Stomach (tissue), 9 donors: ENCODE measurements around the gene GNS. TPM values are rescaled to one million over a fixed set of nuclear protein-coding genes. Genes with fewer than 3 reads are reported as not detected.

Experiments
- DNase-seq, 2 donors: peaks; one replicate each; pipeline versions ENCODE4 v3.0.0 to v3.0.0-alpha.2; 2013 to 2019
- H3K27ac ChIP-seq, 5 donors: fragments of 200-600 bp in 4 of 5; sonication (generic) in 4 of 5; one replicate each; pipeline ENCODE4 v1.5.1; 2013 to 2019; ENCODE audit warnings: mild to moderate bottlenecking in 1 of 5, moderate library complexity in 1 of 5
- H3K27me3 ChIP-seq, 3 donors: fragments of 200-600 bp; sonication (generic); one replicate each; pipeline ENCODE4 v1.5.1; 2017 to 2019; ENCODE audit warnings: mixed run types in 1 of 3
- H3K36me3 ChIP-seq, 4 donors: fragments of 200-600 bp; sonication (generic); 1 replicate in 3 of 4; 2 replicates in 1 of 4; pipeline ENCODE4 v1.5.1; 2016 to 2019
- H3K4me1 ChIP-seq, 4 donors: fragments of 200-600 bp; sonication (generic); one replicate each; pipeline ENCODE4 v1.5.1; 2016 to 2019
- H3K4me3 ChIP-seq, 4 donors: fragments of 200-600 bp; sonication (generic) in 3 of 4; one replicate each; pipeline ENCODE4 v1.5.1; 2016 to 2019; ENCODE audit warnings: mild to moderate bottlenecking in 1 of 4
- H3K9me3 ChIP-seq, 4 donors: fragments of 200-600 bp; sonication (generic); one replicate each; pipeline ENCODE4 v1.5.1; 2016 to 2019
- EP300 ChIP-seq: sonication (generic); formaldehyde crosslinking; IDR thresholded peaks from one replicate; pipeline ENCODE4 v1.6.1; 2017; ENCODE audit warnings: antibody characterized with exemption
- POLR2A ChIP-seq, 4 donors: fragments of 450-650 bp; IDR thresholded peaks; one replicate each; pipeline ENCODE4 v1.6.1; 2016; ENCODE audit warnings: antibody characterized with exemption in 4 of 4, control low read depth in 2 of 4, mild to moderate bottlenecking in 1 of 4, moderate library complexity in 1 of 4
- POLR2AphosphoS5 ChIP-seq, 3 donors: sonication (generic); formaldehyde crosslinking; IDR thresholded peaks; one replicate each; pipeline ENCODE4 v1.6.1; 2016; ENCODE audit warnings: antibody characterized with exemption in 3 of 3
- WGBS, 5 donors: extraction: QIAGEN DNeasy Blood & Tissue Kit in 3 of 5; methylation state at CpG; one replicate each; pipeline versions ENCODE4 v1.1.5 to v1.1.7; 2013 to 2018; 5-methylcytosine and 5-hydroxymethylcytosine counted together
- intact Hi-C: fragments of 100-400 bp; cut with DNase I; formaldehyde crosslinking; loops from one replicate; pipeline ENCODE4 v1.15.1; 2023; ENCODE audit warnings: low total_unique reads
- polyA plus RNA-seq, 3 donors: library from polyadenylated mRNA; stranded (reverse); fragments of 200-250 nt; gene quantifications; one replicate each; pipeline ENCODE4 v1.2.3, GENCODE V29; 2013
- total RNA-seq, 5 donors: library from RNA; depleted of rRNA; stranded (reverse); fragments of >200 nt; gene quantifications; one replicate each; pipeline versions ENCODE4 v1.1.0 to v1.2.3, GENCODE V29; 2014 to 2016
- TF ChIP-seq, protein P1 (sequence below), 7 experiments: fragments of 450-650 bp in 4 of 7; fragments of 200-600 bp in 3 of 7; sonication (generic) in 3 of 7; IDR thresholded peaks; one replicate each; pipeline ENCODE4 v1.5.1; 2016 to 2019; ENCODE audit warnings: antibody characterized with exemption in 7 of 7, control low read depth in 2 of 7, mild to moderate bottlenecking in 1 of 7
- donor health status: healthy with polysubstance abuse.
- donor health status: Bipolar disorder and iron deficiency.
- donor health status: healthy.

Gene GNS
- total and polyA plus RNA-seq, 8 donors = 9.6 to 114 (median 30.3) TPM

DNA sequence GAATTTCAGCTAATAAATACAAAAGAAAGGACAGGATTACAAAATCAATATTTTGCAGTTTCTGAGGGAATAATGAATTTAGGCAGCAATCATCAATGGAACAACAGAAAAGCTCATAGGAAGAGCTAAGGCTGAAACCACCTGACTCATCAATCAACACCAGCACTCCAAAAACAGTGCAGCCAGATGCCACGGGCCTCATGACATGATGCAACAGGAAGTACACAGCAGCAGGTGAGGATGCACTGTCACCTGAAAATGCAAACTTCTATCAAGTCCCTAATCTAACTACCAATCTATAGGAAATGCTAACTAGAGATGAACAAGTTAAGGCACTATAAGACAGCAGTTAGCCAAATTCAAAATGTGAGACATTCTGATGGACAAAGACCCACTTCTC lies 21.7 kb downstream of the GNS start:
- H3K4me1 ChIP-seq = no peaks in the 10 kb centered on the region
- peaks cover 39 to 99% (median 92%) of the 10 kb centered on the region in 4 donors for H3K36me3 ChIP-seq
- 38 to 67% (median 60%) methylated on average over 1 of the region's 1 CpG for WGBS, 5 donors
- no peak overlapping the region for H3K4me3 ChIP-seq
- no peak overlapping the region for H3K27ac ChIP-seq
- TF ChIP-seq POLR2AphosphoS5 (IDR thresholded peaks at IDR 0.05) (no peak), POLR2A (IDR thresholded peaks at IDR 0.05) (no peak), EP300 (no peak)
- TF ChIP-seq, protein P1, sequence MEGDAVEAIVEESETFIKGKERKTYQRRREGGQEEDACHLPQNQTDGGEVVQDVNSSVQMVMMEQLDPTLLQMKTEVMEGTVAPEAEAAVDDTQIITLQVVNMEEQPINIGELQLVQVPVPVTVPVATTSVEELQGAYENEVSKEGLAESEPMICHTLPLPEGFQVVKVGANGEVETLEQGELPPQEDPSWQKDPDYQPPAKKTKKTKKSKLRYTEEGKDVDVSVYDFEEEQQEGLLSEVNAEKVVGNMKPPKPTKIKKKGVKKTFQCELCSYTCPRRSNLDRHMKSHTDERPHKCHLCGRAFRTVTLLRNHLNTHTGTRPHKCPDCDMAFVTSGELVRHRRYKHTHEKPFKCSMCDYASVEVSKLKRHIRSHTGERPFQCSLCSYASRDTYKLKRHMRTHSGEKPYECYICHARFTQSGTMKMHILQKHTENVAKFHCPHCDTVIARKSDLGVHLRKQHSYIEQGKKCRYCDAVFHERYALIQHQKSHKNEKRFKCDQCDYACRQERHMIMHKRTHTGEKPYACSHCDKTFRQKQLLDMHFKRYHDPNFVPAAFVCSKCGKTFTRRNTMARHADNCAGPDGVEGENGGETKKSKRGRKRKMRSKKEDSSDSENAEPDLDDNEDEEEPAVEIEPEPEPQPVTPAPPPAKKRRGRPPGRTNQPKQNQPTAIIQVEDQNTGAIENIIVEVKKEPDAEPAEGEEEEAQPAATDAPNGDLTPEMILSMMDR (IDR thresholded peaks at IDR 0.05) = no peak
- no peak for DNase-seq
- H3K27me3 ChIP-seq = no peaks in the 10 kb centered on the region
- no peaks in the 10 kb centered on the region for H3K9me3 ChIP-seq
- intact Hi-C loops = no loop called here

DNA sequence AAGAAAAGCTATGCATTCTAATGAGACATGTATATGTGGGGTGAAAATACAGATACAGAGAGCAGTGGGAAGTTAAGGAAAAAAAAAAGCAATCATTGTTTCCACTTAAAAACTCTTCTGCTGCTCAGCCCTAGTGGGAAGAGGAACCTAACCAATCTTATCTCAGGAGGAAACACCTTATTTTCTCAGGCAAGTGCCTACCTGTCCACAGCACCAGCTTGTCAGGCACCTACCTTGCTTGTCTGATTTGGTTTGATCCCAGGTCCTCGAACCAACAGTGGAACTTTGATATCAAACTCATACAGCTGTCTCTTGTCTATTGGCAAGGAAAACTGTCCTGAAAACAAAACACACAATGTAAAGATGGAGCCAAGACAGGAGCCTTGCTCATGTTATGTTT lies 22.4 kb downstream of the GNS start:
- H3K36me3 ChIP-seq = peaks cover 32 to 93% (median 86%) of the 10 kb centered on the region in 4 donors
- 20 to 40% (median 29%) methylated on average over 1 of the region's 1 CpG for WGBS, 5 donors
- intact Hi-C loops = no loop called here
- TF ChIP-seq, protein P1 (IDR thresholded peaks at IDR 0.05) = no peak
- TF ChIP-seq POLR2AphosphoS5 (IDR thresholded peaks at IDR 0.05) = no peak
- TF ChIP-seq POLR2A (IDR thresholded peaks at IDR 0.05) = no peak
- no peak for TF ChIP-seq EP300
- H3K9me3 ChIP-seq = no peaks in the 10 kb centered on the region
- no peak for DNase-seq
- no peaks in the 10 kb centered on the region for H3K27me3 ChIP-seq
- H3K4me3 ChIP-seq = no peak overlapping the region
- H3K27ac ChIP-seq = no peak overlapping the region
- H3K4me1 ChIP-seq = no peaks in the 10 kb centered on the region

DNA sequence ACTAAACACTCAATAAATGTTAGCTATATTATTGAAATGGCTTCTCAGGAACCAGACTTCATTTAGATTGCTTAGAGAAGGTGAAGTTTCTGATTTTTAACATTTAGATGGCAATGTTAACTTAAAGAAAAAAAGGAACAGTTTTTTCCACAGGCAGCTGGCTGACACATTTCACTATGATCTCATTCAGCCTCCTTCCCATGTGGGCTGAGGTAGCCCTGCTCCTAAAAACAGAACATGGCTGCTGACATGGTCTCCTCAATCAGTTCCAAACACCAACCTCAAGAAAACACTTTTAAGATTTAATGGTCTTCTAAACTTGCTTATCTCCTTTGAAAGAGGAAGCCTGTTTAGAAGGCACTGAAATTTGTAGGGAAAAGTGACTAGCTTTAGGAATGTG lies 23.8 kb downstream of the GNS start:
- H3K9me3 ChIP-seq = no peaks in the 10 kb centered on the region

DNA sequence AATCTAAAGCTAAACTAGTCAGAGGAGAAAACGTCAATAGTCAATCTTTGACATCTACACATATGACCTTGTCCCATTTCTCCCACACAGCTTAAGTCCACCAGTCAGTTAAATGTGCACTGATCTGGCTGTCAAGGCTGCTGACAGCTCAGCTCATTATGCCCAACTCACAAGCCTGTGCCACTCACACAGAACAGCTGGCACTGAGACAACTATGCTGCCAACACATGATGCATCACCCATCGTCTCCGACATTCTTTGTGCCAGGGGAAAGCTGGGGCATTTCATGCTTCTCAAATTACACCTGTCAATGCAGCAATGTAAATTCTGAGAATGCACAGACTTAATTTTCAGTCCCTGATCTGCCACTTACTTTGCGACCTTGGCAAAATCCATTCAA lies 25.3 kb downstream of the GNS start:
- Histone ChIP-seq H3K36me3 (peaks cover 16 to 79% (median 73%) of the 10 kb centered on the region in 4 donors), H3K9me3 (no peaks in the 10 kb centered on the region), H3K27me3 (no peaks in the 10 kb centered on the region), H3K27ac (no peak overlapping the region), H3K4me3 (no peak overlapping the region), H3K4me1 (peaks cover 0 to 9% (median 0%) of the 10 kb centered on the region in 4 donors)
- 68 to 90% (median 80%) methylated on average over 4 of the region's 4 CpGs for WGBS, 5 donors
- intact Hi-C loops = no loop called here
- no peak for DNase-seq
- TF ChIP-seq, protein P1 (IDR thresholded peaks at IDR 0.05) = no peak
- TF ChIP-seq EP300 (no peak), POLR2AphosphoS5 (IDR thresholded peaks at IDR 0.05) (no peak), POLR2A (IDR thresholded peaks at IDR 0.05) (no peak)

More for the DNA sequence above, 23.8 kb downstream of the GNS start:
- intact Hi-C loops = no loop called here
- Histone ChIP-seq H3K27me3 (no peaks in the 10 kb centered on the region), H3K4me3 (no peak overlapping the region), H3K36me3 (peaks cover 30 to 89% (median 86%) of the 10 kb centered on the region in 4 donors), H3K27ac (no peak overlapping the region), H3K4me1 (peaks cover 0 to under 1% (median 0%) of the 10 kb centered on the region in 4 donors)
- no peak for DNase-seq
- TF ChIP-seq POLR2AphosphoS5 (IDR thresholded peaks at IDR 0.05) (no peak), EP300 (no peak), POLR2A (IDR thresholded peaks at IDR 0.05) (no peak)
- TF ChIP-seq, protein P1 (IDR thresholded peaks at IDR 0.05) = no peak
